ENCODE measurements around the gene AICDA. TPM values are rescaled to one million over a fixed set of nuclear protein-coding genes. Genes with fewer than 3 reads are reported as not detected.
A peak's percentile ranks its signal among the peaks of the same experiment; 100 is the strongest.

AICDA gene
- total RNA-seq: not detected
- polyA plus RNA-seq: not detected
- 0 reads per million in 6 experiments for total RNA-seq

DNA sequence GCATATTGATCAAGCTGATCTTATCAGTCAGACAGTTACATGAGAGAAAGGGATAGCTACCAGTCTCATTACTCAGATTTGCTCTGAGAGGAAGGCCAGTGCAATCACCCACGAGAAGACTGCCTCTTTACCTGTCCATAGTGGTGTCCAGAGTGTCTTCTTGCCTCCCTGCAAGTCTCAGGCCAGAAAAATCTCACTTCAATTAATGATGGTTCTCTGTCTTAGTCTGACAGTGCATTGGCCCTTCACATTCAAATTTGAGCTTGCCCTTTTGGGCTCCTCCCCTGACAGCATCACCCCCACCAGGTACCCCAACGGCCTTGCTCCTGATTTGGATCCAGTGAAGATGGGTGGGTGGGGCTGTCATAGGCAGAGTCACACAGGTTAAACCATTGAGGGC, at the start of gene AICDA:
TSS of gene AICDA (minus strand) at position 231 of the 400 bp plus-strand sequence. CDS start at position 139, 92 bp downstream.
- POLR2A ChIA-PET: no interaction called here
- Mint-ChIP-seq H3K27ac (no peak within 1 kb of the TSS), H3K27me3 (peaks cover 0 to 3% (median 0%) of the 10 kb centered on the region in 5 donors), H3K4me3 (no peak within 1 kb of the TSS), H3K36me3 (no peaks in the 10 kb centered on the region), H3K4me1 (peaks cover 8 to 12% (median 11%) of the 10 kb centered on the region in 4 donors), H3K9me3 (no peaks in the 10 kb centered on the region)
- DNase-seq: no peak
- no peak for ATAC-seq

DNA sequence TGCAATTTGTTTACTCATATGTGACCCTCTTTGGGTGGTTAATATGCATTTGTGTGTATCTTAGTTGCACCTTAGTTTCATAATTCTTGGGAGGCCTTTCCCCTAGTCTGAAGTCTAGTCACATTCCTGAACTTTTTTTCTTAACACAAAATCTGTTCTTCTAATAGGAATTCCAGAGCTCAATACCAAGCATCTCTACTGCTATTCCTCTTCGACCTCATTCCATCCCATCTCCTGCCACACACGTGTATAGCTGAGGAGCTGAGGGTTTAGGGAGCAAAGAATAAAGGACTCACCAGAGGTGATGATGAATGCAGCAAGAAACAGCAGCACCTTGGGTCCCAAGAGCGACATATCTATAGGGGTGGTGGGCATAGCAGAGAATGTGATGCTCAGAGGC, 49.1 kb upstream of the AICDA start:
- no peak overlapping the region for H3K4me3 Mint-ChIP-seq
- ATAC-seq (no peak), DNase-seq (no peak)
- H3K27ac Mint-ChIP-seq: no peak overlapping the region
- H3K27me3 Mint-ChIP-seq: peaks cover 0 to 11% (median 5%) of the 10 kb centered on the region in 5 donors
- no peaks in the 10 kb centered on the region for H3K4me1 Mint-ChIP-seq
- no peaks in the 10 kb centered on the region for H3K9me3 Mint-ChIP-seq
- no peaks in the 10 kb centered on the region for H3K36me3 Mint-ChIP-seq
- POLR2A ChIA-PET: no interaction called here

DNA sequence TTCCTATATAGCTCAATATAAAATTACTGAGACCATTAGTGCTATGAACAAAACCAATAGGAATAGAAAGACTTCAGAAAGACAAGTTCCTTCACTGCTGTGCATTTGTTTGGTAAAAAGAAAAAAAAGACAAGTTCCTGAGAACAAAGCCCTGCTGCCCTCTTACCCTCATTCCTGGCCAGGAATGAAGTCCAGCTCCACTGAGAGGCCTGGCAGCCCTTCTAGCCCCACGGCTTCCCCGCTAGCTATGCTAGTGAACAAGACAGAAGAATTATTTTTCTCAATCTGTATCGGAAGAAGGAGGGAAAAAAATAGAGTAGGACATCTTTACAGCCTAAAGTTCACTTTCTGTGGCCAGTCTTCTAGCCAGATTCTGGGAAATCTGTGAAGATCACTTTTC, 48.4 kb upstream of the AICDA start:
- Mint-ChIP-seq H3K27ac (no peak overlapping the region), H3K4me3 (no peak overlapping the region), H3K36me3 (no peaks in the 10 kb centered on the region), H3K9me3 (no peaks in the 10 kb centered on the region), H3K4me1 (no peaks in the 10 kb centered on the region), H3K27me3 (peaks cover 0 to 11% (median 5%) of the 10 kb centered on the region in 5 donors)
- no peak for DNase-seq
- no peak for ATAC-seq
- POLR2A ChIA-PET: no interaction called here

DNA sequence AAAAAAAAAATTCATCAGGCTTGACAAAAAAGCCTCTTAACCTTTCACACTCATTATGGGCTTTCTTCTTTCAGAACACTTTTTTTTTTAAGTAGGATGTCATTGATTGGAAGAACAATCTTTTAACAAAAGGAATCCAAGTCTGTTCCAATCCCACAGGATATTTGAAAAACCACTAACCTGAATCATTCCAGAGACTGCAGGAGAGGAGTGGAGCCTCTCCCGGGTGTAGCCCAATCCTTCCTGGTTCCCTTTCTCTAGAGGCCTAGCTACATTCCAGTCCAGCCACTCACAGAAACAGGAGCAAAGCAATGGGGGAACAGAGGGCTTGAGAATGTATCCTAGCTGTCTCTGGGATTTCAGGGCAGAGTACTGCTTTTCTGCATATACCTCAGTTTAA, 45.7 kb upstream of the AICDA start:
- no peak for DNase-seq

DNA sequence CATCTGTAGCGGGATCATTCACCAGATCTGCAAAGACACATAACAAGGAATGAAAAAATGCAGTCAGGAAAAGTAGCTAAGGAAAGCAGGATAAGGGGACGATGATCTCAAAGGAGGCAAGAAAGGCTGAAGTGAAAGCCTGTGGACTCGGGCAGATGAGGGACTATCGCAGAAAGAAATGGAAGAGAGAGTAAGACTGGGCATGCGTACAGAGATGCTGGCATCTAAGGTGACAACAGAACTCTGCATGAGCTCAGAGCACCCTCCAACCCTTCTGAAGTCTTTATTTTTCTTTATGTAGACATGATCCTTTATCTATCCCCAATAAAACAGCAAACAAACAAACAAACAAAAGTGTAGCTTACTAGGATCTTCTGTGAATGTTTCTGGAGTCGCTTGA, 42.8 kb upstream of the AICDA start:
- no peaks in the 10 kb centered on the region for H3K27me3 Mint-ChIP-seq
- no peak overlapping the region for H3K27ac Mint-ChIP-seq
- no peak for ATAC-seq
- H3K4me3 Mint-ChIP-seq: no peak overlapping the region
- H3K36me3 Mint-ChIP-seq: no peaks in the 10 kb centered on the region
- H3K9me3 Mint-ChIP-seq: no peaks in the 10 kb centered on the region
- no peaks in the 10 kb centered on the region for H3K4me1 Mint-ChIP-seq
- DNase-seq: no peak
- POLR2A ChIA-PET: no interaction called here

More for the DNA sequence above, 45.7 kb upstream of the AICDA start:
- H3K36me3 Mint-ChIP-seq: no peaks in the 10 kb centered on the region
- ATAC-seq: no peak
- POLR2A ChIA-PET: no interaction called here
- no peak overlapping the region for H3K27ac Mint-ChIP-seq
- no peaks in the 10 kb centered on the region for H3K27me3 Mint-ChIP-seq
- no peaks in the 10 kb centered on the region for H3K9me3 Mint-ChIP-seq
- no peak overlapping the region for H3K4me3 Mint-ChIP-seq
- H3K4me1 Mint-ChIP-seq: no peaks in the 10 kb centered on the region

DNA sequence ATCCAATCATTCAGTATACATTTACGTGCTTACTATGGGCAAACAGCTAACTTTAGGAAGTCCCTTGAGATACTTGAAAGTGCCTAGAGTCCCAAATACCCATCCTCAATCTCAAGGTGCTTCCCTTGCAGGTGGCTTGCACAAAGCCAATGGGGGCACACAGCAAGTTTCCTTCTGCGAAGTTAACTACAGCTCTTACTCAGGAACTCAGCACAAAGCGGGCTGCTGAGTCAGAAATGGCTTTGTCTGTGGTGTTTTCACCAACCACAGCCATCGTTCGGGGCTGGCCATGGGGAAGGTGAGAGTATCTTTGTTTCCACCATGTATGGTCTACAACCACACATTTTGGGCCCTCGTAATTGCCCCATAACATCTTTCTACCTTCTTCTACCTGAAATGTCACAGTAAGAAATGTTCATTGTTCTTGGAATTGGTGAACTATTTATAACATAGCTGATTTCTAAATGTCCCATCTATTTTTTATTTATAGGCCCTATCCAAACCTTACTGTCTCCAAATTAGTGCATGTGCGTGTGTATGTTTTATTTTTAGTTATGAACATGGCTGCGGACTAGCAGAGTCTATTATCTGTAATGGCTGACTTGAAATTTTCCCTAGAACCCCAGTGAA, 36.0 kb upstream of the AICDA start:
- H3K9me3 Mint-ChIP-seq: no peaks in the 10 kb centered on the region
- no peak overlapping the region for H3K4me3 Mint-ChIP-seq
- POLR2A ChIA-PET: interaction anchor here (1.3 kb wide), 1 partner anchor 8 kb away, joined by 5 read pairs; no protein-coding TSS in a partner anchor
- ATAC-seq: no peak
- H3K27me3 Mint-ChIP-seq: peaks cover 0 to 2% (median 0%) of the 10 kb centered on the region in 5 donors
- H3K27ac Mint-ChIP-seq: peak overlapping the region in 1 of 10 donors; percentile 11
- H3K36me3 Mint-ChIP-seq: no peaks in the 10 kb centered on the region
- DNase-seq: peak in 1 of 10 donors; percentile 6
- peaks cover 17 to 32% (median 30%) of the 10 kb centered on the region in 4 donors for H3K4me1 Mint-ChIP-seq

DNA sequence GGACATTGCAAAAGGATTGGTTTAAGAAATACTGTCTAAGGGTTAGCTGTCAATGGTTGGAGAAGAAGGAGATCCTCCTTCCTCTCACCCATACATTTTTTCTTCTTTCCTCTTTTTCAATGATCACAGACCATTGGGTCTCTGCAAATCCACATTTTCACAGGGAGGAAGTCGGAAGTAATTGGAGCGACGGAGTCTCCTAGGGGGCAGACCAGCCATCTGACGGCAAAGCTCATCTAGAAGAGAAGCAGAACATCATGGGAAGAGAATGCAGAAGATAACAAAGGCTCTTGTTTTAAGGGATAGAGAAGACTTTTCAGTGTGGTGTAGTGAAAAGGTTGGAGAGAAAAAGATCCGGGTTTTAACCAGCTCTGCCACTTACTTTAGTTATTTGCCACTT, 35.3 kb upstream of the AICDA start:
- Mint-ChIP-seq H3K4me1 (peaks cover 17 to 36% (median 33%) of the 10 kb centered on the region in 4 donors), H3K4me3 (no peak overlapping the region), H3K9me3 (peaks cover 0 to 1% (median 0%) of the 10 kb centered on the region in 9 donors), H3K36me3 (no peaks in the 10 kb centered on the region), H3K27ac (peak overlapping the region in 2 of 10 donors; percentile 14 to 79), H3K27me3 (peaks cover 0 to 2% (median 0%) of the 10 kb centered on the region in 5 donors)
- POLR2A ChIA-PET: interaction anchor here (1.3 kb wide), 1 partner anchor 9 kb away, joined by 5 read pairs; no protein-coding TSS in a partner anchor
- DNase-seq (no peak), ATAC-seq (no peak)

DNA sequence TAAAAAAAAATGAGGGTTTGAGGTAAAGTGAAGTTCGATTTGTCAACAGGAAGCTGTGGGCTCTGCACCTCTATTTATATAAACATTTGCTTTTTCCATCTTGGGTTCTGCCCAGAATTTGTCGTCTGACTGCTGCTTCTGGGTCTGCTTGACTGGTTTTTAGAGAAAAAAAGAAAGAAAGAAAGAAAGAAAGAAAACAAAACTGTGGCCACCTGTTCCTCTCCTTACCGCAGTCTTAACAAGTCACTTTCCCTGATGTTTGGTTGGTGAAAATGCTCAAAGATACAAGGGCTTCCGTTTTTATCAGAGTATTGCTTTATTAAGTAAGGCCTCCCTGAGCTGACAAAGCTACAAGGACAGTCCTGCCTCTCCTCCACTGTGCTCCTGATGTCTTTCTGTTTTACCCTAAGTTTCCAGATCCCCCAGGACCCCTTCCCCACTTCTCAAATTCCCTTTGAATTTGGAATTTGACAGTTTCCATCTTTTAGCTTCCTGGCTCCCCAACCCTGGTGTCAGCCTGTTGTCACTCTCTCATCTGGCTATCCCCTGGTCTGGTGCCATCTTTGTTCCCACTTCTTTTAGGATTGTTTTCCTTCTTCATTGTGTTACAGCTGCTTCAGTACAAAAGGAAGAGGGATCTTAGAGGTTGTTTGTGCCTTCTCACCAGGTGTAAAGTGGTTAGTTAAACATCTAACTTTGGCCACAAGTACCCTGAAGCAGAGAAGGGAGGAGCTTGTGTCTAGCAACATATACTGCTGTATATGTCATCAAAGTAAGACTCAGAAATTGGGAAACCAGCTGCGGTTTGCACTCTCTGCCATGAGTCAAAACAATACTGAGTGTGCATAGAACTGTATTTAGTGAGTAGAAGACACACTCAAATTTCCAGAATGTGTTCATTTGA, 31.9 kb upstream of the AICDA start:
- peak; percentile 92 to 93 for ATAC-seq
- peak in 7 of 10 donors; percentile 5 to 48 (median 36) for DNase-seq
- H3K4me1 Mint-ChIP-seq: peaks cover 17 to 36% (median 33%) of the 10 kb centered on the region in 4 donors

DNA sequence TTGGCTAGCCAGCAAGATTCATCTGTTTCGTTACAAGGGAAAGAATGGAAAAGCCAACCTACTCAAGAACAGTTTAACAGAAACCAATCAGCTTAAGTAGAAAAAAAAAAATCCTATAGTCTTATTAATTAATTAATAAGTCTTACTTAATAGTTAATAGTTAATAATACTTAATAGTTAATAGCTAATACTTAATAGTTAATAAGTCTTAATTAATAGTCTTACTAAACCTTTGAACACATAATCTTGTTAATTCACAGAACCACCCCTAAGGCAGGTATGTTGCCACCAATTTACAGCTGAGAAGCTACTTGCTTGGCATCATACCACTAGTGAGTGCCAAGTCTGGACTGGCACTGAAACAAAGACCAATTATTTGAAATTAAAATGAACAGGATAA, 30.1 kb upstream of the AICDA start:
- Mint-ChIP-seq H3K27me3 (no peaks in the 10 kb centered on the region), H3K4me3 (no peak overlapping the region), H3K9me3 (peaks cover 0 to 2% (median 0%) of the 10 kb centered on the region in 9 donors), H3K36me3 (no peaks in the 10 kb centered on the region), H3K4me1 (peaks cover 14 to 29% (median 24%) of the 10 kb centered on the region in 4 donors), H3K27ac (peak overlapping the region in 1 of 10 donors; percentile 49)
- no peak for ATAC-seq
- POLR2A ChIA-PET: interaction anchor here (0.6 kb wide), 1 partner anchor 421 kb away, joined by 3 read pairs; no protein-coding TSS in a partner anchor
- no peak for DNase-seq

More for the DNA sequence above, 31.9 kb upstream of the AICDA start:
- Mint-ChIP-seq H3K36me3 (no peaks in the 10 kb centered on the region), H3K9me3 (peaks cover 0 to 2% (median 0%) of the 10 kb centered on the region in 9 donors), H3K27me3 (no peaks in the 10 kb centered on the region), H3K27ac (peak overlapping the region; percentile 92 to 98 (median 94)), H3K4me3 (peak overlapping the region; percentile 61 to 87 (median 80))
- POLR2A ChIA-PET: interaction anchor here (1.2 kb wide), 1 partner anchor 305 kb away, joined by 6 read pairs; the partner anchor contains the start of gene M6PR

DNA sequence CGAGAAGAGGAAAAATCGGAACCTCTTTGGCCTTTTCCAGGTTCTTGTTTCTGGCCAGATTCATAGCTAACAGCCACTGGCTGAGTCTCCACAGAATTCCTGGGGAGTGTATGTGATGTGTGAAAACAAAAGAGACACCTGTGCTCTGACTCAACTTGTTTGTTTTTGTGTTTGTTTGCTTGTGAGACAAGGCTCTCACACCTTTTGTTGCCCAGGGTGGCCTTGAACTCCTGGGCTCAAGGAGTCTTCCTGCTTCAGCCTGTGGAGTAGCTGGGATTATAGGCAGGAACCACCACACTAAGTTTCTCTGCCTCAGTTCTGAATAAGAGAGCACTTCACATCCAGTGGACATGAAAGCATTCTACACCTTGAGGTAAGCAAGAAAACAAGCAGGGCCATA, 27.3 kb upstream of the AICDA start:
- no peak for DNase-seq
- peaks cover 11 to 16% (median 15%) of the 10 kb centered on the region in 4 donors for H3K4me1 Mint-ChIP-seq
- no peak overlapping the region for H3K4me3 Mint-ChIP-seq
- H3K27ac Mint-ChIP-seq: peak overlapping the region in 4 of 10 donors; percentile 29 to 76 (median 59)
- ATAC-seq: no peak
- no peaks in the 10 kb centered on the region for H3K27me3 Mint-ChIP-seq
- POLR2A ChIA-PET: interaction anchor here (0.7 kb wide), 1 partner anchor 13 kb away, joined by 3 read pairs; no protein-coding TSS in a partner anchor
- peaks cover 0 to 2% (median 0%) of the 10 kb centered on the region in 9 donors for H3K9me3 Mint-ChIP-seq
- no peaks in the 10 kb centered on the region for H3K36me3 Mint-ChIP-seq

DNA sequence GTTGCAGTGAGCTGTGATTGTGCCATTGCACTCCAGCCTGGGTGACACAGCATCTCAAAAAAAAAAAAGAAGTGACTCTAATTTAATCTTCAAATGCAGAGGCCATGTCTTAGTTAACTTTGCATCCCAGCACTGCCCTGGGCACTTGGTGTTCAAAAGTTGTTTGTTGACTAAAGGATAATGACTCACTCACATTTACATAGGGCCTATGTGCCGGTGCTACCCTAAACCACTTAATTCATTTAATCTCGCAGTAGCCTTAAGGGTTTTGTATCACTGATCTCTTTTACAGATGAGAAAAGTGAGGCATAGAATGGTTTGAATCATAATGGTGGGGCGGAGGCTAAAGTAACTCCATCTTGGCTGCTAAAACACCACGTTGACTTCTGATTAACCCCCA, 26.3 kb upstream of the AICDA start:
- H3K27me3 Mint-ChIP-seq: no peaks in the 10 kb centered on the region
- H3K9me3 Mint-ChIP-seq: peaks cover 0 to 2% (median 0%) of the 10 kb centered on the region in 9 donors
- H3K4me3 Mint-ChIP-seq: no peak overlapping the region
- ATAC-seq (no peak), DNase-seq (no peak)
- peak overlapping the region in 3 of 10 donors; percentile 0 to 57 (median 4) for H3K27ac Mint-ChIP-seq
- POLR2A ChIA-PET: interaction anchor here (0.7 kb wide), 1 partner anchor 14 kb away, joined by 3 read pairs; no protein-coding TSS in a partner anchor
- H3K36me3 Mint-ChIP-seq: no peaks in the 10 kb centered on the region
- peaks cover 3 to 6% (median 5%) of the 10 kb centered on the region in 4 donors for H3K4me1 Mint-ChIP-seq

DNA sequence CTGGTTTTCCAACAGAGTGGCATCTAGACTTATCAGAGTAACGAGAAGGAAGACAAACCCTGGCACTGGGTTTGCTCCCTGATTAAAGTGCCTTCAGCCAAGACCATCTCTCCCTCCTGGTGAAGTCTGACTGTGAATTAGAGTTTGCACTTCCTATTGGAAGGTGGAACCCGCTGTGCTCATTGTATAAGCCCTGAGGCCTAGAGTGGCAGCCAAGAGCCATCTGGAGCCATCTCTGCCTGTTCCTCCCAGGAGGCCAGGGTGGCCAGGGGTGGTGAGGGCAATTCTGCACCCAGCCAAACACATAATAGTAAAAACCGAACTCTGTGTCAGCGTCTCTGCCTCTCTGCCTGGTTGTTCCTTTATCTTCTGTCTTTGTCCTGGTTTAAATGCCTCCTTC, 25.0 kb upstream of the AICDA start:
- H3K27ac Mint-ChIP-seq: peak overlapping the region in 3 of 10 donors; percentile 15 to 22 (median 18)
- POLR2A ChIA-PET: no interaction called here
- H3K36me3 Mint-ChIP-seq: no peaks in the 10 kb centered on the region
- no peaks in the 10 kb centered on the region for H3K4me1 Mint-ChIP-seq
- peaks cover 0 to 2% (median 0%) of the 10 kb centered on the region in 9 donors for H3K9me3 Mint-ChIP-seq
- no peak for DNase-seq
- H3K4me3 Mint-ChIP-seq: no peak overlapping the region
- no peaks in the 10 kb centered on the region for H3K27me3 Mint-ChIP-seq
- no peak for ATAC-seq
